GM23338 (cell line): ENCODE data around the gene MYO16. TPM values are rescaled to one million over a fixed set of nuclear protein-coding genes. Genes with fewer than 3 reads are reported as not detected.

ENCODE experiments used
- ATAC-seq: fragments of 200-7000 bp; cut with Tn5 transposase; 3 replicates; pipeline ENCODE4 v1.9.1; 2020
- DNase-seq: peaks from one replicate; pipeline ENCODE4 v3.0.0-alpha.2; 2015; ENCODE audit warnings: low spot score
- H2AFZ ChIP-seq: fragments of 200-600 bp; sonication (generic); 2 replicates; pipeline ENCODE4 v1.8.0; 2016; ENCODE audit warnings: antibody characterized with exemption, mild to moderate bottlenecking, moderate library complexity
- H3F3A ChIP-seq: fragments of 200-600 bp; sonication (generic); replicated peaks from 2 replicates; pipeline ENCODE4 v1.8.0; 2017; ENCODE audit warnings: antibody characterized with exemption, mixed run types, low read depth
- H3K27ac ChIP-seq: fragments of 200-600 bp; sonication (generic); 2 replicates; pipeline ENCODE4 v1.6.1; 2016; ENCODE audit warnings: low read depth
- H3K27me3 ChIP-seq: fragments of 200-600 bp; sonication (generic); 2 replicates; pipeline ENCODE4 v1.8.0; 2016; ENCODE audit warnings: mild to moderate bottlenecking, mixed run types, moderate library complexity; ENCODE audit not compliant: insufficient read depth
- H3K36me3 ChIP-seq: fragments of 200-600 bp; sonication (generic); 2 replicates; pipeline ENCODE4 v1.8.0; 2016; ENCODE audit warnings: mild to moderate bottlenecking; ENCODE audit not compliant: insufficient read depth
- H3K4me1 ChIP-seq: fragments of 200-600 bp; sonication (generic); 2 replicates; pipeline ENCODE4 v1.8.0; 2016; ENCODE audit warnings: mild to moderate bottlenecking, moderate library complexity; ENCODE audit not compliant: insufficient read depth
- H3K4me2 ChIP-seq: fragments of 200-600 bp; sonication (generic); 2 replicates; pipeline ENCODE4 v1.7.1; 2017; ENCODE audit warnings: mixed run types
- H3K4me3 ChIP-seq: fragments of 200-600 bp; sonication (generic); 2 replicates; pipeline ENCODE4 v1.6.1; 2016; ENCODE audit warnings: mixed run types
- H3K79me2 ChIP-seq: fragments of 200-600 bp; sonication (generic); replicated peaks from 2 replicates; pipeline ENCODE4 v1.8.0; 2017; ENCODE audit warnings: mild to moderate bottlenecking; ENCODE audit not compliant: insufficient read depth
- H3K9me2 ChIP-seq: fragments of 200-600 bp; sonication (generic); 2 replicates; pipeline ENCODE4 v1.8.0; 2017; ENCODE audit not compliant: insufficient read depth
- H4K20me1 ChIP-seq: fragments of 200-600 bp; sonication (generic); replicated peaks from 2 replicates; pipeline ENCODE4 v1.8.0; 2017; ENCODE audit warnings: mild to moderate bottlenecking; ENCODE audit not compliant: insufficient read depth
- H3K27ac Mint-ChIP-seq: 2 replicates; pipeline ENCODE4 v1.8.0; 2020; ENCODE audit warnings: inconsistent platforms, mild to moderate bottlenecking, moderate library complexity, mixed read lengths
- H3K27me3 Mint-ChIP-seq: 3 replicates; pipeline ENCODE4 v1.8.0; 2022; ENCODE audit warnings: low read depth, mild to moderate bottlenecking, moderate library complexity, mixed read lengths, inconsistent platforms; ENCODE audit not compliant: insufficient read depth, poor library complexity
- H3K36me3 Mint-ChIP-seq: 3 replicates; pipeline ENCODE4 v1.8.0; 2021; ENCODE audit warnings: low read depth, mild to moderate bottlenecking, inconsistent platforms, moderate library complexity, mixed read lengths
- H3K4me1 Mint-ChIP-seq: 3 replicates; pipeline ENCODE4 v1.8.0; 2020; ENCODE audit warnings: mild to moderate bottlenecking, inconsistent platforms, mixed read lengths
- H3K4me3 Mint-ChIP-seq: 3 replicates; pipeline ENCODE4 v1.8.0; 2021; ENCODE audit warnings: moderate library complexity, mild to moderate bottlenecking, inconsistent platforms, mixed read lengths
- H3K9me3 Mint-ChIP-seq: 3 replicates; pipeline ENCODE4 v1.8.0; 2020; ENCODE audit warnings: moderate library complexity, mild to moderate bottlenecking, inconsistent platforms, mixed read lengths
- CREB1 ChIP-seq: fragments of 250-450 bp; sonication (Bioruptor Pico); IDR thresholded peaks from 2 replicates; pipeline ENCODE4 v1.5.0; 2020; ENCODE audit warnings: low read depth, mild to moderate bottlenecking, moderate library complexity
- NANOG ChIP-seq: IDR thresholded peaks from 2 replicates; pipeline ENCODE4 v1.6.1; 2016; ENCODE audit warnings: antibody characterized with exemption, borderline replicate concordance
- POLR2AphosphoS5 ChIP-seq: IDR thresholded peaks from 2 replicates; pipeline ENCODE4 v1.6.1; 2016; ENCODE audit warnings: antibody characterized with exemption, low read depth
- STAT1 ChIP-seq: IDR thresholded peaks from one replicate; pipeline ENCODE4 v1.6.1; 2016; ENCODE audit warnings: antibody characterized with exemption; ENCODE audit not compliant: unreplicated experiment
- ZNF114 ChIP-seq: fragments of 250-450 bp; sonication (Bioruptor Pico); IDR thresholded peaks from 2 replicates; pipeline ENCODE4 v1.5.0; 2020; ENCODE audit warnings: mild to moderate bottlenecking, moderate library complexity
- ZNF331 ChIP-seq: fragments of 250-450 bp; sonication (Bioruptor Pico); IDR thresholded peaks from 2 replicates; pipeline ENCODE4 v1.5.0; 2020; ENCODE audit warnings: low read depth, mild to moderate bottlenecking, moderate library complexity
- polyA plus RNA-seq: library from polyadenylated mRNA; unstranded; fragments of >200 nt; fragmentation: Nextera tagmentation; extraction: Ambion mirVana; gene quantifications from 2 replicates; pipeline ENCODE4 v1.2.1, GENCODE V29; 2016
- total RNA-seq: library from RNA; depleted of rRNA; stranded (reverse); fragments of >200 nt; shearing (Covaris generic); gene quantifications from 2 replicates; pipeline ENCODE4 v1.2.3, GENCODE V29; 2014
- TF ChIP-seq, protein P1 (sequence below): fragments of 250-450 bp; sonication (Bioruptor Pico); IDR thresholded peaks from 2 replicates; pipeline ENCODE4 v1.5.0; 2020; ENCODE audit warnings: mild to moderate bottlenecking, moderate library complexity
- TF ChIP-seq, protein P2 (sequence below), 2 experiments: fragments of 200-600 bp in 1 of 2; sonication (generic) in 1 of 2; conservative IDR thresholded peaks; 2 replicates each; pipeline versions ENCODE4 v1.5.1 to v1.6.1; 2016 to 2017; ENCODE audit warnings: antibody characterized with exemption in 2 of 2, low read depth in 2 of 2, mild to moderate bottlenecking in 2 of 2, moderate library complexity in 1 of 2
- TF ChIP-seq, protein P3 (sequence below): IDR thresholded peaks from one replicate; pipeline ENCODE4 v1.6.1; 2018; ENCODE audit warnings: antibody characterized with exemption; ENCODE audit not compliant: unreplicated experiment

MYO16 gene
- total and polyA plus RNA-seq, 2 experiments from 2014 or later, result 0.10 to 0.13 TPM

DNA sequence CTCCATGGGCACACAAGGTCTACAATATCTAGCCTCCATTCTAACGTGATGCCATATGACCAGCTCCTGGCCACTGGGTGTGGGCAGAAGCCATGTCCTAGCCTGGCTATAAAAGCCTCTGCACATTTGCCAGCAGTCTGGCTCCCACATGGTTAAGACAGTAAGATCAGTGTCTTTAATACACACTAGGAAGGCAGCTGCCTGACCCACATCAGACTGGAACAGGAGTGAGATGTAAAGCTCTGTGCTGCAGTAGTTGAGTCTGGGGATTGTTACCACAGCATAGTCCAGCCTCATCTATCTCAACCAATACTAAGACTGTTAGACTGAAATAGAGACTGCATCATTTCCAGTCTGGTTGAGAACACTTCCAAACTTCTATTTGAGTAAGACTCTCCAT lies 623.9 kb downstream of the MYO16 start (continued):
- TF ChIP-seq, protein P1, sequence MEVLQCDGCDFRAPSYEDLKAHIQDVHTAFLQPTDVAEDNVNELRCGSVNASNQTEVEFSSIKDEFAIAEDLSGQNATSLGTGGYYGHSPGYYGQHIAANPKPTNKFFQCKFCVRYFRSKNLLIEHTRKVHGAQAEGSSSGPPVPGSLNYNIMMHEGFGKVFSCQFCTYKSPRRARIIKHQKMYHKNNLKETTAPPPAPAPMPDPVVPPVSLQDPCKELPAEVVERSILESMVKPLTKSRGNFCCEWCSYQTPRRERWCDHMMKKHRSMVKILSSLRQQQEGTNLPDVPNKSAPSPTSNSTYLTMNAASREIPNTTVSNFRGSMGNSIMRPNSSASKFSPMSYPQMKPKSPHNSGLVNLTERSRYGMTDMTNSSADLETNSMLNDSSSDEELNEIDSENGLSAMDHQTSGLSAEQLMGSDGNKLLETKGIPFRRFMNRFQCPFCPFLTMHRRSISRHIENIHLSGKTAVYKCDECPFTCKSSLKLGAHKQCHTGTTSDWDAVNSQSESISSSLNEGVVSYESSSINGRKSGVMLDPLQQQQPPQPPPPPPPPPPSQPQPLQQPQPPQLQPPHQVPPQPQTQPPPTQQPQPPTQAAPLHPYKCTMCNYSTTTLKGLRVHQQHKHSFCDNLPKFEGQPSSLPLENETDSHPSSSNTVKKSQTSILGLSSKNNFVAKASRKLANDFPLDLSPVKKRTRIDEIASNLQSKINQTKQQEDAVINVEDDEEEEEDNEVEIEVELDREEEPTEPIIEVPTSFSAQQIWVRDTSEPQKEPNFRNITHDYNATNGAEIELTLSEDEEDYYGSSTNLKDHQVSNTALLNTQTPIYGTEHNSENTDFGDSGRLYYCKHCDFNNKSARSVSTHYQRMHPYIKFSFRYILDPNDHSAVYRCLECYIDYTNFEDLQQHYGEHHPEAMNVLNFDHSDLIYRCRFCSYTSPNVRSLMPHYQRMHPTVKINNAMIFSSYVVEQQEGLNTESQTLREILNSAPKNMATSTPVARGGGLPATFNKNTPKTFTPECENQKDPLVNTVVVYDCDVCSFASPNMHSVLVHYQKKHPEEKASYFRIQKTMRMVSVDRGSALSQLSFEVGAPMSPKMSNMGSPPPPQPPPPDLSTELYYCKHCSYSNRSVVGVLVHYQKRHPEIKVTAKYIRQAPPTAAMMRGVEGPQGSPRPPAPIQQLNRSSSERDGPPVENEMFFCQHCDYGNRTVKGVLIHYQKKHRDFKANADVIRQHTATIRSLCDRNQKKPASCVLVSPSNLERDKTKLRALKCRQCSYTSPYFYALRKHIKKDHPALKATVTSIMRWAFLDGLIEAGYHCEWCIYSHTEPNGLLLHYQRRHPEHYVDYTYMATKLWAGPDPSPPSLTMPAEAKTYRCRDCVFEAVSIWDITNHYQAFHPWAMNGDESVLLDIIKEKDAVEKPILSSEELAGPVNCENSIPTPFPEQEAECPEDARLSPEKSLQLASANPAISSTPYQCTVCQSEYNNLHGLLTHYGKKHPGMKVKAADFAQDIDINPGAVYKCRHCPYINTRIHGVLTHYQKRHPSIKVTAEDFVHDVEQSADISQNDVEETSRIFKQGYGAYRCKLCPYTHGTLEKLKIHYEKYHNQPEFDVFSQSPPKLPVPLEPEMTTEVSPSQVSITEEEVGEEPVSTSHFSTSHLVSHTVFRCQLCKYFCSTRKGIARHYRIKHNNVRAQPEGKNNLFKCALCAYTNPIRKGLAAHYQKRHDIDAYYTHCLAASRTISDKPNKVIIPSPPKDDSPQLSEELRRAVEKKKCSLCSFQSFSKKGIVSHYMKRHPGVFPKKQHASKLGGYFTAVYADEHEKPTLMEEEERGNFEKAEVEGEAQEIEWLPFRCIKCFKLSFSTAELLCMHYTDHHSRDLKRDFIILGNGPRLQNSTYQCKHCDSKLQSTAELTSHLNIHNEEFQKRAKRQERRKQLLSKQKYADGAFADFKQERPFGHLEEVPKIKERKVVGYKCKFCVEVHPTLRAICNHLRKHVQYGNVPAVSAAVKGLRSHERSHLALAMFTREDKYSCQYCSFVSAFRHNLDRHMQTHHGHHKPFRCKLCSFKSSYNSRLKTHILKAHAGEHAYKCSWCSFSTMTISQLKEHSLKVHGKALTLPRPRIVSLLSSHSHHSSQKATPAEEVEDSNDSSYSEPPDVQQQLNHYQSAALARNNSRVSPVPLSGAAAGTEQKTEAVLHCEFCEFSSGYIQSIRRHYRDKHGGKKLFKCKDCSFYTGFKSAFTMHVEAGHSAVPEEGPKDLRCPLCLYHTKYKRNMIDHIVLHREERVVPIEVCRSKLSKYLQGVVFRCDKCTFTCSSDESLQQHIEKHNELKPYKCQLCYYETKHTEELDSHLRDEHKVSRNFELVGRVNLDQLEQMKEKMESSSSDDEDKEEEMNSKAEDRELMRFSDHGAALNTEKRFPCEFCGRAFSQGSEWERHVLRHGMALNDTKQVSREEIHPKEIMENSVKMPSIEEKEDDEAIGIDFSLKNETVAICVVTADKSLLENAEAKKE (CRISPR knock-in tag), result no peak
- TF ChIP-seq, protein P2, sequence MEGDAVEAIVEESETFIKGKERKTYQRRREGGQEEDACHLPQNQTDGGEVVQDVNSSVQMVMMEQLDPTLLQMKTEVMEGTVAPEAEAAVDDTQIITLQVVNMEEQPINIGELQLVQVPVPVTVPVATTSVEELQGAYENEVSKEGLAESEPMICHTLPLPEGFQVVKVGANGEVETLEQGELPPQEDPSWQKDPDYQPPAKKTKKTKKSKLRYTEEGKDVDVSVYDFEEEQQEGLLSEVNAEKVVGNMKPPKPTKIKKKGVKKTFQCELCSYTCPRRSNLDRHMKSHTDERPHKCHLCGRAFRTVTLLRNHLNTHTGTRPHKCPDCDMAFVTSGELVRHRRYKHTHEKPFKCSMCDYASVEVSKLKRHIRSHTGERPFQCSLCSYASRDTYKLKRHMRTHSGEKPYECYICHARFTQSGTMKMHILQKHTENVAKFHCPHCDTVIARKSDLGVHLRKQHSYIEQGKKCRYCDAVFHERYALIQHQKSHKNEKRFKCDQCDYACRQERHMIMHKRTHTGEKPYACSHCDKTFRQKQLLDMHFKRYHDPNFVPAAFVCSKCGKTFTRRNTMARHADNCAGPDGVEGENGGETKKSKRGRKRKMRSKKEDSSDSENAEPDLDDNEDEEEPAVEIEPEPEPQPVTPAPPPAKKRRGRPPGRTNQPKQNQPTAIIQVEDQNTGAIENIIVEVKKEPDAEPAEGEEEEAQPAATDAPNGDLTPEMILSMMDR (conservative IDR thresholded peaks at IDR 0.05; ENCODE audit: low read depth in 2 of 2), result no peak
- TF ChIP-seq POLR2AphosphoS5 (no peak), STAT1 (no peak)

DNA sequence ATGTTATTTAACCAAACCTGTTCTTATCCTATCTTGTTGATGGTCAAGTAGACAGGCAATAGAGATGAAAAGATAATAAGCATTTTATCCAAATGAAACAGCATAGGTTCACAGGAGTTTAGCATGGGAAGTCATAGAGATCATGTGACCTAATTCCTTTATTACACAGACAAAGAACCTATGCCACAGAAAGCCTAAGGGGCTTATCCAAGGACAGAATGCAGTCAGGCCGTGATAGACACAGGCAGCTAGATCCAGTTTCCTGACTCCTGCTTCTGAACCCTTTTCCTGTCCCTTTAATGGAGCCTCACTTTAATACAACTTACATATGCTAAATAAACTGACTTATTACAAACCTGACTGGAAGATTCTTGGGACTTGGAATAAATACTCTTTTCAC lies 624.9 kb downstream of the MYO16 start:
- Histone ChIP-seq H4K20me1 (no peaks in the 10 kb centered on the region), H3F3A (no peaks in the 10 kb centered on the region), H3K36me3 (no peaks in the 10 kb centered on the region), H2AFZ (no peak overlapping the region), H3K4me2 (no peak overlapping the region), H3K4me1 (0 out of 2 replicates have a peak, but pooled peaks cover 6% of the 10 kb centered on the region), H3K9me2 (peaks cover 8% of the 10 kb centered on the region; the same call in 1 of the 2 replicates), H3K79me2 (no peaks in the 10 kb centered on the region), H3K27me3 (no peaks in the 10 kb centered on the region), H3K27ac (no peak overlapping the region), H3K4me3 (no peak overlapping the region)
- Mint-ChIP-seq H3K36me3 (no peaks in the 10 kb centered on the region; the same call in 2 of the 3 replicates), H3K27ac (no peak overlapping the region), H3K9me3 (peaks cover 18% of the 10 kb centered on the region; the same call in 2 of the 3 replicates), H3K27me3 (peaks cover 3% of the 10 kb centered on the region), H3K4me1 (peaks cover 4% of the 10 kb centered on the region; the same call in 2 of the 3 replicates), H3K4me3 (no peak overlapping the region)
- ATAC-seq, result no peak
- no peak for DNase-seq
- TF ChIP-seq NANOG (no peak), ZNF114 (CRISPR knock-in tag) (no peak), STAT1 (no peak), CREB1 (CRISPR knock-in tag) (no peak), ZNF331 (no peak)
- TF ChIP-seq, protein P3, sequence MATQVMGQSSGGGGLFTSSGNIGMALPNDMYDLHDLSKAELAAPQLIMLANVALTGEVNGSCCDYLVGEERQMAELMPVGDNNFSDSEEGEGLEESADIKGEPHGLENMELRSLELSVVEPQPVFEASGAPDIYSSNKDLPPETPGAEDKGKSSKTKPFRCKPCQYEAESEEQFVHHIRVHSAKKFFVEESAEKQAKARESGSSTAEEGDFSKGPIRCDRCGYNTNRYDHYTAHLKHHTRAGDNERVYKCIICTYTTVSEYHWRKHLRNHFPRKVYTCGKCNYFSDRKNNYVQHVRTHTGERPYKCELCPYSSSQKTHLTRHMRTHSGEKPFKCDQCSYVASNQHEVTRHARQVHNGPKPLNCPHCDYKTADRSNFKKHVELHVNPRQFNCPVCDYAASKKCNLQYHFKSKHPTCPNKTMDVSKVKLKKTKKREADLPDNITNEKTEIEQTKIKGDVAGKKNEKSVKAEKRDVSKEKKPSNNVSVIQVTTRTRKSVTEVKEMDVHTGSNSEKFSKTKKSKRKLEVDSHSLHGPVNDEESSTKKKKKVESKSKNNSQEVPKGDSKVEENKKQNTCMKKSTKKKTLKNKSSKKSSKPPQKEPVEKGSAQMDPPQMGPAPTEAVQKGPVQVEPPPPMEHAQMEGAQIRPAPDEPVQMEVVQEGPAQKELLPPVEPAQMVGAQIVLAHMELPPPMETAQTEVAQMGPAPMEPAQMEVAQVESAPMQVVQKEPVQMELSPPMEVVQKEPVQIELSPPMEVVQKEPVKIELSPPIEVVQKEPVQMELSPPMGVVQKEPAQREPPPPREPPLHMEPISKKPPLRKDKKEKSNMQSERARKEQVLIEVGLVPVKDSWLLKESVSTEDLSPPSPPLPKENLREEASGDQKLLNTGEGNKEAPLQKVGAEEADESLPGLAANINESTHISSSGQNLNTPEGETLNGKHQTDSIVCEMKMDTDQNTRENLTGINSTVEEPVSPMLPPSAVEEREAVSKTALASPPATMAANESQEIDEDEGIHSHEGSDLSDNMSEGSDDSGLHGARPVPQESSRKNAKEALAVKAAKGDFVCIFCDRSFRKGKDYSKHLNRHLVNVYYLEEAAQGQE, result no peak
